NT2/D1 (cell line): ENCODE measurements around the gene ANKS6.

ENCODE experiments used
- SUZ12 ChIP-seq: IDR thresholded peaks from 2 replicates; pipeline ENCODE4 v1.6.1; 2011; ENCODE audit not compliant: insufficient read length, insufficient read depth; ENCODE audit errors: extremely low read depth
- YY1 ChIP-seq: IDR thresholded peaks from 2 replicates; pipeline ENCODE4 v1.6.1; 2011; ENCODE audit not compliant: insufficient read length, insufficient read depth
- ZNF274 ChIP-seq: IDR thresholded peaks from 2 replicates; pipeline ENCODE4 v1.6.1; 2011; ENCODE audit warnings: mild to moderate bottlenecking, low read depth, low read length

DNA sequence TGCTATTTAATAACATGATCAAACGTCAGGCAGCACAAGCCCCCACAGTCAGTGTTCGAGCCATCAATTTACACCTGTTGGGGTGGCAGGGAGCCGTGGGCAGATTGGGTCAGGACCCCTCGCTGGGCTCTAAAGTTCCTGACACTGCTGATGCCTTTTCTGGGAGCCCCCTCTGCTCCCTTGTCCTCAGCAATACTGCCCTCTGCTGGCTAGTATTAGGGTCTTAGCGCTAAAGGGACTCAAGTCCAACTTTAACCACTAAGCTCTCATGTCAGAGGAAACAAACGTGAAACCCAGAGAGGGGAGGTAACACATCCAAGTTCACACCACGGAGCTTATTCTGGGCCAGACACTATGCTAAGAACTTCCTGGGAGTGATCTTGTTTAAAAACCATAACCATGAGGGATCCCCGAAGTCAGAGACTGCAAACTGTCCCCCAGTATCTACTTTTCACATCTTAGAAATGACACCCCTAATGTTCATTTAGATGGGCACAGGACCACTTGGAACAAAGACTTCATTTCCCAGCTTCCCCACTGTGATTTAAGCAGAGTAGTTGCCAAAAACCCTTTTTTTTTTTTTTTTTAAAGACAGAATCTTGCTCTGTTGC is 20.4 kb downstream of the ANKS6 start:
- TF ChIP-seq SUZ12 (no peak), YY1 (no peak), ZNF274 (no peak)
